GM18858 (cell line): ENCODE results near the gene ANXA2R.

ENCODE experiments used
- ATAC-seq: cut with Tn5 transposase; IDR thresholded peaks from one replicate; pipeline ENCODE4 v1.9.1; 2021; ENCODE audit not compliant: unreplicated experiment

ANXA2R gene

GRCh38 chr5:43001748-43002147 is 38.4 kb downstream of the ANXA2R start:
- no peak for ATAC-seq

DNA sequence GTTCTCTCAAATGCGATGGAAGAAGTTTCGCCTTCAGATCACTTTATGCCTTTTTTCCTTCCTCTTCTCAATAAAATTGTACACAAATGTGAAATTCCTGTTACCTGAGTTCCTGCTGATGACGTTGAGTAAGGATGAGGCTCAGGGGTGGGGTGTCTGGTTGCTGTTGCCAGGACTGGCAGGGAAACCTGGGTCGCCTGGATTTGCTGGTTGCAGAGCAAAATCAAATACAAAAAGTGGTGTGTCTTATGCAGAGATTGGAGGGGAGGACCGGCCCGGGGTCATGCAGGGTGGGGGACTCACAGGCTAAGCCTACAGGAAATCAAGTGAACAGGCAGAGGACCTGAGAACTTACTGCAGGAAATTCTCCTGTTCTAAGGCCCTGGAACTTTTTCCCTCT is 39.2 kb downstream of the ANXA2R start:
- no peak for ATAC-seq

DNA sequence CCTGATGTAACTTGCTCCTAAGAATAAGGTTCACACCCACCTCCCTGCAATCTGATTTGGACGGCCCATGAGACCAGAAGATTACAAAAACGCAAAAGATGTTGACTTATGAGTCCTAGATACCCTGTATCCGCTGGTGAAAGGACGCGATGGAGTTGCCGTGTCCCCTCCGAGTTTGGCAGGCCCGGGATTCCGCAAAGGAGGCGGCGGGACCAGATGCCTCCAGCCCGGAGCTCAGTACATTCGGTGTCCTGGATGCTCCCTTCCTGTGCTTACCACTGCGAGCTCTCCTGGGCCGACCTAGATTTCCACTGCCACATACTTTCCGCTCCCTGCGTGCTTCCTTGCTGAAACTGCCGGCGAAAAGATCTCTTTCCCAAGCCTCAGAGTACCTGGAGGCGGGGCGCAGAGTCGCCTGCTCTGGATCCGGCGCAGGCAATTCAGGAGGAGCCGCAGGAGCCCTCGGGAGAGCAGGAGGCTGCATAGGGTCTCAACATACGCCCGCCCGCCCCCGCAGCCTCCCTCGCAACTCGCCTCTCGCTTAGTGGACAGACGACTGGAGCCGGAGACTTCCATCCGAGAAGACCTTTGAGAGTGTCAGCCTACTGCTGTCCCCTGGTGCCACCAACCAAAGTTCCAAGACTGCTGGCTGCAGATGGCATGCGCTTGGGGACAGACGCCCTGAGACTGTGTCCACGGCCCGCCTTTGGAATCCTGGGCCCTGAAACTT is 39.8 kb downstream of the ANXA2R start:
- ATAC-seq: no peak

- no peak for ATAC-seq
Measured at GRCh38 chr5:42995360-42995751, 44.8 kb downstream of the ANXA2R start.

GRCh38 chr5:42994555-42995359 is 45.4 kb downstream of the ANXA2R start:
- ATAC-seq: peak; percentile 42

GRCh38 chr5:42994246-42994554 is 45.9 kb downstream of the ANXA2R start:
- no peak for ATAC-seq

DNA sequence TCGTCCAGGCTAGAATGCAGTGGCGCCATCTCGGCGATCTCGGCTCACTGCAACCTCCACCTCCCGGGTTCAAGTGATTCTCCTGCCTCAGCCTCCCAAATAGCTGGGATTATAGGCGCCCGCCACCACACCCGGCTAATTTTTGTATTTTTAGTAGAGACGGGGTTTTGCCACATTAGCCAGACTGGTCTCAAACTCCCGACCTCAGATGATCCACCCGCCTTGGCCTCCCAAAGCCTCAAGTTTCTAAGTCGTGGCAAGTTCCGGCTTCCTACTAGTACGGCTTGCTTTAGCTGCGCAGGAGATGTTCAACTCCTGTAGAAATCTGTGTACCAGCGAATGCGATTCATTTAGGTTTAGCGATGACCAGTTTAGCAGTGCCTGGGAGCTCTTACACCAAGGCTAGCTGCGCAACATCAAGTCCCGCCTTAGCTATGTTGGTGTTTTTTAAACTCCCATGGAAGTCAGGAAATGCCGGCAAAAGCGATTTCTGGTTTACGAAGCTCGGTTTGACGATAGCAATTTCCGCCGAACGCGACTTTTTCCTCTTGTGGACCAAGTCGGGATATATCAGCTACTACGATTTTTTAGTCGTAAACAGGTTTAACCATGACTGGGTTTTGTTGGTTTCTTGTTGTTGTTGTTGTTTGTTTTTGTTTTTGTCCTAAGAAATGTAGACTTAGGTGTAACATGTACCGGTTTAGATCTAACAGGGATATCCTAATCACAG is 46.4 kb downstream of the ANXA2R start:
- no peak for ATAC-seq

- peak; percentile 36 for ATAC-seq
Measured at GRCh38 chr5:42992088-42992879, 47.8 kb downstream of the ANXA2R start.

- ATAC-seq: peak; percentile 20
Measured at GRCh38 chr5:42991404-42992087, 48.6 kb downstream of the ANXA2R start.

GRCh38 chr5:42990892-42991291 is 49.2 kb downstream of the ANXA2R start:
- ATAC-seq: no peak
